ENCODE results near the gene SCUBE1. TPM values are rescaled to one million over a fixed set of nuclear protein-coding genes. Genes with fewer than 3 reads are reported as not detected.

Gene SCUBE1
- total RNA-seq, 1 donor from 2014 or later: 42.8 TPM

GRCh38 chr22:43389227-43389836 lies 46.2 kb upstream of the SCUBE1 start:
- TF ChIP-seq CTCF (conservative IDR thresholded peaks at IDR 0.05): no peak
- no peak overlapping the region for H3K27ac Mint-ChIP-seq
- H3K9me3 Mint-ChIP-seq: peaks cover 5% of the 10 kb centered on the region
- no peak for DNase-seq (ENCODE audit: extremely low spot score, unreplicated experiment)
- no peaks in the 10 kb centered on the region for H3K36me3 Mint-ChIP-seq
- no peak overlapping the region for H3K4me3 Mint-ChIP-seq
- peaks cover 34% of the 10 kb centered on the region for H3K27me3 Mint-ChIP-seq
- H3K4me1 Mint-ChIP-seq (ENCODE audit: unreplicated experiment): peaks cover 11% of the 10 kb centered on the region

- Mint-ChIP-seq H3K36me3 (no peaks in the 10 kb centered on the region), H3K9me3 (no peaks in the 10 kb centered on the region), H3K4me3 (no peak overlapping the region), H3K27ac (no peak overlapping the region), H3K4me1 (ENCODE audit: unreplicated experiment) (peaks cover 5% of the 10 kb centered on the region), H3K27me3 (peaks cover 35% of the 10 kb centered on the region)
- peak; percentile 98 for TF ChIP-seq CTCF (conservative IDR thresholded peaks at IDR 0.05)
- peak; percentile 89 for DNase-seq (ENCODE audit: extremely low spot score, unreplicated experiment)
Measured at GRCh38 chr22:43388420-43388851, 45.3 kb upstream of the SCUBE1 start.

GRCh38 chr22:43387815-43388214 lies 44.6 kb upstream of the SCUBE1 start:
- Mint-ChIP-seq H3K4me3 (no peak overlapping the region), H3K27me3 (peaks cover 35% of the 10 kb centered on the region), H3K36me3 (no peaks in the 10 kb centered on the region), H3K27ac (no peak overlapping the region), H3K9me3 (no peaks in the 10 kb centered on the region), H3K4me1 (ENCODE audit: unreplicated experiment) (peaks cover 4% of the 10 kb centered on the region)
- no peak for TF ChIP-seq CTCF (conservative IDR thresholded peaks at IDR 0.05)
- no peak for DNase-seq (ENCODE audit: extremely low spot score, unreplicated experiment)

- DNase-seq (ENCODE audit: extremely low spot score, unreplicated experiment): peak; percentile 88
- no peaks in the 10 kb centered on the region for H3K9me3 Mint-ChIP-seq
- peaks cover 4% of the 10 kb centered on the region for H3K4me1 Mint-ChIP-seq (ENCODE audit: unreplicated experiment)
- peak; percentile 94 for TF ChIP-seq CTCF (conservative IDR thresholded peaks at IDR 0.05)
- no peak overlapping the region for H3K27ac Mint-ChIP-seq
- peaks cover 38% of the 10 kb centered on the region for H3K27me3 Mint-ChIP-seq
- no peak overlapping the region for H3K4me3 Mint-ChIP-seq
- H3K36me3 Mint-ChIP-seq: no peaks in the 10 kb centered on the region
Measured at GRCh38 chr22:43385770-43386641, 42.8 kb upstream of the SCUBE1 start.

GRCh38 chr22:43384863-43385262 lies 41.7 kb upstream of the SCUBE1 start:
- Mint-ChIP-seq H3K9me3 (no peaks in the 10 kb centered on the region), H3K27ac (no peak overlapping the region), H3K4me1 (ENCODE audit: unreplicated experiment) (peaks cover 8% of the 10 kb centered on the region), H3K36me3 (no peaks in the 10 kb centered on the region), H3K4me3 (no peak overlapping the region), H3K27me3 (peaks cover 46% of the 10 kb centered on the region)
- TF ChIP-seq CTCF (conservative IDR thresholded peaks at IDR 0.05): no peak
- DNase-seq (ENCODE audit: extremely low spot score, unreplicated experiment): no peak
